ENCODE measurements around the gene RBFOX1.

The RBFOX1 gene

GRCh38 chr16:7613518-7613917, 280.9 kb downstream of the RBFOX1 start:
- TF ChIP-seq, protein P1, sequence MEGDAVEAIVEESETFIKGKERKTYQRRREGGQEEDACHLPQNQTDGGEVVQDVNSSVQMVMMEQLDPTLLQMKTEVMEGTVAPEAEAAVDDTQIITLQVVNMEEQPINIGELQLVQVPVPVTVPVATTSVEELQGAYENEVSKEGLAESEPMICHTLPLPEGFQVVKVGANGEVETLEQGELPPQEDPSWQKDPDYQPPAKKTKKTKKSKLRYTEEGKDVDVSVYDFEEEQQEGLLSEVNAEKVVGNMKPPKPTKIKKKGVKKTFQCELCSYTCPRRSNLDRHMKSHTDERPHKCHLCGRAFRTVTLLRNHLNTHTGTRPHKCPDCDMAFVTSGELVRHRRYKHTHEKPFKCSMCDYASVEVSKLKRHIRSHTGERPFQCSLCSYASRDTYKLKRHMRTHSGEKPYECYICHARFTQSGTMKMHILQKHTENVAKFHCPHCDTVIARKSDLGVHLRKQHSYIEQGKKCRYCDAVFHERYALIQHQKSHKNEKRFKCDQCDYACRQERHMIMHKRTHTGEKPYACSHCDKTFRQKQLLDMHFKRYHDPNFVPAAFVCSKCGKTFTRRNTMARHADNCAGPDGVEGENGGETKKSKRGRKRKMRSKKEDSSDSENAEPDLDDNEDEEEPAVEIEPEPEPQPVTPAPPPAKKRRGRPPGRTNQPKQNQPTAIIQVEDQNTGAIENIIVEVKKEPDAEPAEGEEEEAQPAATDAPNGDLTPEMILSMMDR (IDR thresholded peaks at IDR 0.05; ENCODE audit: borderline replicate concordance, insufficient read depth, low read depth, low read length): no peak
- H3K4me3 ChIP-seq (ENCODE audit: low read depth, low read length): no peak overlapping the region

GRCh38 chr16:7614021-7614795, 281.6 kb downstream of the RBFOX1 start:
- TF ChIP-seq, protein P1 (IDR thresholded peaks at IDR 0.05; ENCODE audit: borderline replicate concordance, insufficient read depth, low read depth, low read length): no peak
- H3K4me3 ChIP-seq (ENCODE audit: low read depth, low read length): no peak overlapping the region

DNA sequence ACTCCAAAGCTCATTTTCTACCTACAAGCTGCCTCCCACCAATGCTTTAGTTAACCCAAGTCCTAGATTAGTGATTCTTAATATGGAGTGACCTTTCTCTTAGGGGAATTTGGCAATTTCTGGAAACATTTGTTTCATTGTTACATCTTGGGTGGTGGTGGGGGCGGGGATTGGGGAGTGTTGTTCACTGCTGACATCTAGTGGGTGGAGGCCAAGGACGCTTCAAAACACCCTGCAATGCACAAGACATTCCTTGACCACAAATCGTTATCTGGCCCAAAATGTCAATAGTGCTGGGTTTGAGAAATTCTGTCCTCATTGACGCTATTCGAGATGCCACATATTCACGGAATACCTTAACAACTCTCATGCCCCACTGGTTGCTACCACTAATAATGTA, 282.9 kb downstream of the RBFOX1 start:
- TF ChIP-seq, protein P1 (IDR thresholded peaks at IDR 0.05; ENCODE audit: borderline replicate concordance, insufficient read depth, low read depth, low read length): no peak
- H3K4me3 ChIP-seq (ENCODE audit: low read depth, low read length): no peak overlapping the region

GRCh38 chr16:7624871-7625766, 292.5 kb downstream of the RBFOX1 start:
- no peak overlapping the region for H3K4me3 ChIP-seq (ENCODE audit: low read depth, low read length)

GRCh38 chr16:7628981-7629380, 296.3 kb downstream of the RBFOX1 start:
- TF ChIP-seq, protein P1 (IDR thresholded peaks at IDR 0.05; ENCODE audit: borderline replicate concordance, insufficient read depth, low read depth, low read length): no peak
- no peak overlapping the region for H3K4me3 ChIP-seq (ENCODE audit: low read depth, low read length)

More at GRCh38 chr16:7624871-7625766, 292.5 kb downstream of the RBFOX1 start:
- TF ChIP-seq, protein P1 (IDR thresholded peaks at IDR 0.05; ENCODE audit: borderline replicate concordance, insufficient read depth, low read depth, low read length): no peak

DNA sequence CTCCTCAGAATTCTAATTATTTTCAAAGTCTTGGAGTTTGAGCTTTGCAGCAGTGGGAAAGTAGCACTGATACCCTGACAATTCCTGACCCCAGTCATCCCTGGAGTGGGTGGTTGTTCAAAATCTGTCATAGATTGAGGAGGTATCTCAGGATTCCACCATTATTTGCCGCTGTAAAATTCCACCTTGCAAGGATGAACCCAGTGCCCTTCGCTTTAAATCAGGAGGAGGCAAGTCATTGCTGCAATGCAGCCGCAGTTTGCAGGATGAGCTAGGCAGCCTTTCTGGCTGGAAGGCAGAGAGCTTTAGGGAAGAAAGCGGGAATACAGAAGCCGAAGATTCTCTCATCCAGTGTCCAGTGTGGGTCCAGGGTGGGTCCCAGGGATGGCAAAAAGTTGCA, 296.9 kb downstream of the RBFOX1 start:
- no peak overlapping the region for H3K4me3 ChIP-seq (ENCODE audit: low read depth, low read length)
- TF ChIP-seq, protein P1 (IDR thresholded peaks at IDR 0.05; ENCODE audit: borderline replicate concordance, insufficient read depth, low read depth, low read length): no peak
